BJ (cell line): ENCODE measurements around the gene HEMK1. TPM values are rescaled to one million over a fixed set of nuclear protein-coding genes. Genes with fewer than 3 reads are reported as not detected.

Experiments used
- CTCF ChIA-PET: fragments of 350-600 bp; formaldehyde crosslinking; extraction: SDS; loops from one replicate; lab custom pipeline; 2021; ENCODE audit warnings: antibody characterized with exemption, inconsistent platforms; lab: Yijun Ruan, JAX
- POLR2A ChIA-PET: fragments of 300-600 bp; sonication (Branson Sonifier 250); formaldehyde crosslinking; extraction: SDS; loops from one replicate; lab custom pipeline; 2021; ENCODE audit warnings: antibody characterized with exemption; lab: Charles Lee
- DNase-seq: peaks from one replicate; pipeline ENCODE4 v3.0.0-alpha.2; 2011; ENCODE audit warnings: low read depth
- H3K27me3 ChIP-seq: 2 replicates; pipeline ENCODE4 v1.6.0; 2011; ENCODE audit warnings: low read length; ENCODE audit not compliant: control insufficient read depth, insufficient read depth
- H3K36me3 ChIP-seq: 2 replicates; pipeline ENCODE4 v1.5.1; 2011; ENCODE audit warnings: low read length; ENCODE audit not compliant: control insufficient read depth, insufficient read depth
- H3K4me3 ChIP-seq: 2 replicates; pipeline ENCODE4 v1.5.1; 2011; ENCODE audit warnings: low read depth, mild to moderate bottlenecking, control low read depth, low read length
- polyA minus RNA-seq: library from RNA; depleted of rRNA, polyadenylated mRNA; stranded (reverse); fragments of >200 nt; gene quantifications from 2 replicates; pipeline ENCODE4 v1.2.3, GENCODE V29; 2011; rRNA and poly(A)+ RNA removed
- polyA plus RNA-seq: library from polyadenylated mRNA; depleted of rRNA; stranded (reverse); fragments of >200 nt; gene quantifications from 2 replicates; pipeline ENCODE4 v1.2.3, GENCODE V29; 2011; rRNA removed
- TF ChIP-seq, protein P1 (sequence below): IDR thresholded peaks from 2 replicates; pipeline ENCODE4 v1.5.1; 2011; ENCODE audit warnings: low read depth, mild to moderate bottlenecking, control low read depth, inconsistent platforms, low read length, moderate library complexity; ENCODE audit not compliant: insufficient read depth

The HEMK1 gene, protein sequence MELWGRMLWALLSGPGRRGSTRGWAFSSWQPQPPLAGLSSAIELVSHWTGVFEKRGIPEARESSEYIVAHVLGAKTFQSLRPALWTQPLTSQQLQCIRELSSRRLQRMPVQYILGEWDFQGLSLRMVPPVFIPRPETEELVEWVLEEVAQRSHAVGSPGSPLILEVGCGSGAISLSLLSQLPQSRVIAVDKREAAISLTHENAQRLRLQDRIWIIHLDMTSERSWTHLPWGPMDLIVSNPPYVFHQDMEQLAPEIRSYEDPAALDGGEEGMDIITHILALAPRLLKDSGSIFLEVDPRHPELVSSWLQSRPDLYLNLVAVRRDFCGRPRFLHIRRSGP
- polyA plus RNA-seq (14.4 and 21.3 TPM in 2 replicates), polyA minus RNA-seq (8.2 and 12.3 TPM in 2 replicates)

DNA sequence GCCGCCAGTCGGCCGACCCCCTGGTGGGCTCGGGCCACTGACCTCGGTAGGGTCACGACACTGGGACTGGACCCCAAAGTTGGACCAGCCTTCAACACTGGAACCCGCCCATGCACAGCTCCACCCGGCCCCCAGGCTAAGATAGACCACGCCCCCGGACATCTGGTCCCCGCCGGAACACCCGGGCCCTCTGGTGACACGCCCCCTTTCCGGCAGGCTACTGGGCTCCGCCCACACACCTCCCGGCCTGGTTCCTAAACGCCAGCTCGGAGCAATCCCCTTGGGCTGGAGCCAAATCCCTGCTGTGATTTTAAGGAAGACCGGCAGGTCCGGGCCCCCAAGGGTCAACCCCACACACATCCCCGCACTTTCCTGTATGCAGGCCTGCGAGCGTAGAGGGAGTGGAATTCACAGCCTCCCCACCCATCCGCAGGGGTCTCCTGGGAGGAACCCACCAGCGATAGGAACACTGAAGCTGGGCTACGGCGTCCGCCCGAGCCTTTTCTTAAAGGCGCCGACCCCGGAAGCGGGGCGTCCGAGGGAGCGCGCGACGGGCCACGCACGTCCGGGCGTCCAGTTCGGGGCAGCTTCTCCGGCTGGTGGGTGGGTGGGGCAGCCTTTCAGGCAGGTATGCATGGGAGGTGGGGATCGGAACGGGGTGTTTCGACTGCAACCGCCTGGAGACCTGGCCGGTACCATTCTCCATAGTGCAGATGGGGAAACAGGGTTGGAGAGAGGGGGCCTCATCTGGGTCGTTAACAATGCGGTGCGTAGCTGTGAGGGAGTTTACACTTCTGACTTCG lies at the start of gene HEMK1:
HEMK1 (plus strand) TSS at position 576 of the 803 bp plus-strand sequence. CDS start 1,583 bp downstream, outside the sequence.
- Histone ChIP-seq H3K4me3 (peak within 1 kb of the TSS; percentile 96), H3K36me3 (peaks cover 12% of the 10 kb centered on the region), H3K27me3 (no peaks in the 10 kb centered on the region)
- TF ChIP-seq, protein P1, sequence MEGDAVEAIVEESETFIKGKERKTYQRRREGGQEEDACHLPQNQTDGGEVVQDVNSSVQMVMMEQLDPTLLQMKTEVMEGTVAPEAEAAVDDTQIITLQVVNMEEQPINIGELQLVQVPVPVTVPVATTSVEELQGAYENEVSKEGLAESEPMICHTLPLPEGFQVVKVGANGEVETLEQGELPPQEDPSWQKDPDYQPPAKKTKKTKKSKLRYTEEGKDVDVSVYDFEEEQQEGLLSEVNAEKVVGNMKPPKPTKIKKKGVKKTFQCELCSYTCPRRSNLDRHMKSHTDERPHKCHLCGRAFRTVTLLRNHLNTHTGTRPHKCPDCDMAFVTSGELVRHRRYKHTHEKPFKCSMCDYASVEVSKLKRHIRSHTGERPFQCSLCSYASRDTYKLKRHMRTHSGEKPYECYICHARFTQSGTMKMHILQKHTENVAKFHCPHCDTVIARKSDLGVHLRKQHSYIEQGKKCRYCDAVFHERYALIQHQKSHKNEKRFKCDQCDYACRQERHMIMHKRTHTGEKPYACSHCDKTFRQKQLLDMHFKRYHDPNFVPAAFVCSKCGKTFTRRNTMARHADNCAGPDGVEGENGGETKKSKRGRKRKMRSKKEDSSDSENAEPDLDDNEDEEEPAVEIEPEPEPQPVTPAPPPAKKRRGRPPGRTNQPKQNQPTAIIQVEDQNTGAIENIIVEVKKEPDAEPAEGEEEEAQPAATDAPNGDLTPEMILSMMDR = no peak
- POLR2A ChIA-PET = interaction anchor here (2.0 kb wide), 1 partner anchor 32 kb away, joined by 10 read pairs; no protein-coding TSS in a partner anchor
- CTCF ChIA-PET = interaction anchor here (0.9 to 14.6 kb wide), 10 partner anchors 10 to 232 kb away, joined by 3 to 479 read pairs (median 4); partner anchors contain the start of genes CISH and MAPKAPK3
- peak; percentile 58 for DNase-seq

DNA sequence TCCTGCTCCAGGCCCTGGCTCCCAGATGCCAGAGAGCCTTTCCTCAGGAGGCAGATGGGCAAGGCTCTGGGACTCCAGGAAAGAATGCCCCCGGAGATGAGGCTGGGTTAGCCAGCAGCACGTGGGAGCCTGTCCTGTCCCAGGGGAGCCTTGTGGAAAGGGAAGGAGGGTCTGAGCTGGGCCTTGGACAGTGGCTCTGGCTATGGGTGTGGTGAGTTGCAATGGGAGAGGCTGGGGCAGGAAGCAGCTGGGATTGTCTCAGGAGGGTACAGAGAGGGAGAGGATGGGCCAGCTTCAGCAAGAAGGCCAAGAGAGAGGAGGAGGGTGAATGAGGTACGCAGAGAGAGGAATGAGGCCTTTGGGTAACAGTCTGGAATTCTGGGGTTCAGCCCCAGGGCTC lies 48.5 kb upstream of the HEMK1 start:
- ChIA-PET POLR2A (no interaction called here), CTCF (interaction anchor here (0.9 to 5.3 kb wide), 5 partner anchors 11 to 30 kb away, joined by 3 to 46 read pairs (median 4); no protein-coding TSS in a partner anchor)
- no peaks in the 10 kb centered on the region for H3K36me3 ChIP-seq
- no peak for DNase-seq
- peaks cover 16% of the 10 kb centered on the region for H3K27me3 ChIP-seq
- no peak overlapping the region for H3K4me3 ChIP-seq
- TF ChIP-seq, protein P1 = no peak

DNA sequence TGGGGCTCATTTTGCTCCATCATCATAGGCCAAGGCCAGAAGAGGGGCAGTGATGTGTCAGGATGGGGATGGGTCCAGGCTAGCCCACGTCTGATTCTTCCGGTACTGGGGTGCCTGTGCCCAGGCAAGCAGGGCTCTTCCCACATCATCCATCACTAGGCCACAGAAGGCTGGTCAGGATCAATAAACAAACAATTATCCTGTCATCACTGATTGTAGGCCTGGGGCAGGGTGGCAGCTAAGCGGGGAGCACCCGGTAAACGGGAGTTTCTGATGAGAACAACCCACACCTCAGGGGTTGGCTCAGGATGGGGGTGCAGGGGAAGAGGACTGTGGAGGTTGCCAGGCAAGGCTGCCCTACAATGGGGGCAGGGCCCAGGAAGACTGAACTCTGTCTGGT lies 47.8 kb upstream of the HEMK1 start:
- Histone ChIP-seq H3K36me3 (no peaks in the 10 kb centered on the region), H3K27me3 (peaks cover 11% of the 10 kb centered on the region), H3K4me3 (no peak overlapping the region)
- ChIA-PET POLR2A (no interaction called here), CTCF (interaction anchor here (1.0 to 5.3 kb wide), 8 partner anchors 9 to 29 kb away, joined by 3 to 46 read pairs (median 4); no protein-coding TSS in a partner anchor)
- no peak for DNase-seq
- TF ChIP-seq, protein P1 = no peak

DNA sequence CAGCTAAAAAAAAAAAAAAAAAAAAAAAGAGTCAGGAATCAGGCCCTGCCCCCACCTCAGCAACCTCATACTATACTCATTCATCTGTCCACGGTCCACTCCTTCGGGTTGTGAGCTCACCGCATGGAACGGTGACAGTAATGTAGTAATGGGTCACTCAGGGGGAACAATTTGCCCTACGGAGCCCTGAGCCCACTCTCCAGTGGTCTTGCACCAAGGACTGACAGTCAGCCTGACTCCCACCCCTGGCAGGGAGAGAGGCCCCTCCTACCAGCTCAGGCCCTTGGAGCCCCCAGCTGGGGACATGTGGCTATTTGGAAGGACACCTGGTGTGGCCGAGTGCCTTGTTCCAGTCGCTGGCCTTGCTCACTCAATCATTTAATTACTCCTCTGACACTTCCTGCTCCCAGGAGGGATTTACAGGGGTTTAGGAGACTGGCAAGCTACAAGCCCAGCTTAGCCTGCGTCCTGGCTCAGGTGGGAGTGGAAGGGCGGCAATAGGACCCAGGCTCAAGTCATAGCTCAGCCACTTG lies 46.0 kb upstream of the HEMK1 start:
- TF ChIP-seq, protein P1 = no peak
- Histone ChIP-seq H3K4me3 (no peak overlapping the region), H3K36me3 (no peaks in the 10 kb centered on the region), H3K27me3 (peaks cover 10% of the 10 kb centered on the region)
- ChIA-PET CTCF (interaction anchor here (0.9 to 5.3 kb wide), 4 partner anchors 8 to 91 kb away, joined by 3 to 46 read pairs (median 12); no protein-coding TSS in a partner anchor), POLR2A (no interaction called here)
- no peak for DNase-seq
